Fibroblast of lung (primary cell): Measurements from ENCODE around the gene PRAMEF33.
"Not testable (repeated sequence)": the region's sequence is repeated elsewhere in the genome, so short reads cannot be mapped to it uniquely, and the experiment has no call there.

Experiments
- EZH2 ChIP-seq: IDR thresholded peaks from 2 replicates; pipeline ENCODE4 v1.5.1; 2012; ENCODE audit warnings: low read length, control low read depth, mild to moderate bottlenecking; ENCODE audit errors: missing control alignments
- TF ChIP-seq, protein P1 (sequence below), 2 donors: IDR thresholded peaks in 1 of 2; conservative IDR thresholded peaks in 1 of 2; 1 replicate in 1 of 2; 2 replicates in 1 of 2; pipeline ENCODE4 v1.5.1; 2011 to 2012; ENCODE audit warnings: low read length in 2 of 2, control low read depth in 1 of 2, inconsistent platforms in 1 of 2, low read depth in 1 of 2, mild to moderate bottlenecking in 1 of 2

DNA sequence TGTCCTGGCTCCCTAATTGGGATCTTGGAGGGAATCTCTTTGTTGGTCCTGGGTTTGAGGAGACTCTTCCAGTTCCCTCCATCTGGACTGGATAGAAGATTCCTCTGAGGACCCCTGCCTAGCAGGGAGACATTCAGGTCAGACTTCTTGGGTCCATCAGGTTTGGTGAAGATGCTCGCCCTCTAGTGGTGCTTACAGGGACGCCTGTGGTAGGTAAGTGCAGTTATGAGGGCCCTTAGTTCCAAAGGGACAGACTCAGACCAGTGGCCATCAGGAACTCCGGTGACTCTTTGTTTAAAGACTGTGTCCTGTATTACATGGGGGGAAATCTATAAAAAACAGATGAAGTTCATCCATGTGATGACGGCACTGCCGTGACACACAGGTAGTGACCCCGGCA, 26.3 kb upstream of the PRAMEF33 start:
- TF ChIP-seq, protein P1, sequence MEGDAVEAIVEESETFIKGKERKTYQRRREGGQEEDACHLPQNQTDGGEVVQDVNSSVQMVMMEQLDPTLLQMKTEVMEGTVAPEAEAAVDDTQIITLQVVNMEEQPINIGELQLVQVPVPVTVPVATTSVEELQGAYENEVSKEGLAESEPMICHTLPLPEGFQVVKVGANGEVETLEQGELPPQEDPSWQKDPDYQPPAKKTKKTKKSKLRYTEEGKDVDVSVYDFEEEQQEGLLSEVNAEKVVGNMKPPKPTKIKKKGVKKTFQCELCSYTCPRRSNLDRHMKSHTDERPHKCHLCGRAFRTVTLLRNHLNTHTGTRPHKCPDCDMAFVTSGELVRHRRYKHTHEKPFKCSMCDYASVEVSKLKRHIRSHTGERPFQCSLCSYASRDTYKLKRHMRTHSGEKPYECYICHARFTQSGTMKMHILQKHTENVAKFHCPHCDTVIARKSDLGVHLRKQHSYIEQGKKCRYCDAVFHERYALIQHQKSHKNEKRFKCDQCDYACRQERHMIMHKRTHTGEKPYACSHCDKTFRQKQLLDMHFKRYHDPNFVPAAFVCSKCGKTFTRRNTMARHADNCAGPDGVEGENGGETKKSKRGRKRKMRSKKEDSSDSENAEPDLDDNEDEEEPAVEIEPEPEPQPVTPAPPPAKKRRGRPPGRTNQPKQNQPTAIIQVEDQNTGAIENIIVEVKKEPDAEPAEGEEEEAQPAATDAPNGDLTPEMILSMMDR (conservative IDR thresholded peaks at IDR 0.05 in 1 of 2, IDR thresholded peaks at IDR 0.05 in 1 of 2; ENCODE audit: low read depth in 1 of 2, low read length in 2 of 2) = not testable (repeated sequence)
- not testable (repeated sequence) for TF ChIP-seq EZH2
